KMS-11 (cell line): ENCODE measurements around the gene PPP4R2.

Source experiments
- H2AFZ ChIP-seq: fragments of 200-600 bp; sonication (generic); 2 replicates; pipeline ENCODE4 v1.6.1; 2016; ENCODE audit warnings: antibody characterized with exemption, mixed run types, low read depth
- H3K27ac ChIP-seq: fragments of 200-600 bp; sonication (generic); 2 replicates; pipeline ENCODE4 v1.6.1; 2016; ENCODE audit warnings: mild to moderate bottlenecking, mixed run types
- H3K27me3 ChIP-seq: fragments of 200-600 bp; sonication (generic); 2 replicates; pipeline ENCODE4 v1.6.1; 2017; ENCODE audit warnings: mild to moderate bottlenecking, low read depth, mixed run types, moderate library complexity; ENCODE audit not compliant: insufficient read depth
- H3K36me3 ChIP-seq: fragments of 200-600 bp; sonication (generic); 2 replicates; pipeline ENCODE4 v1.6.1; 2017; ENCODE audit warnings: mild to moderate bottlenecking, mixed run types; ENCODE audit not compliant: insufficient read depth
- H3K4me1 ChIP-seq: fragments of 200-600 bp; sonication (generic); 2 replicates; pipeline ENCODE4 v1.6.1; 2016; ENCODE audit warnings: mild to moderate bottlenecking, low read depth, mixed run types; ENCODE audit not compliant: poor library complexity, severe bottlenecking
- H3K4me2 ChIP-seq: fragments of 200-600 bp; sonication (generic); 2 replicates; pipeline ENCODE4 v1.7.0; 2016; ENCODE audit warnings: mild to moderate bottlenecking, mixed run types
- H3K4me3 ChIP-seq: fragments of 200-600 bp; sonication (generic); IDR thresholded peaks from 2 replicates; pipeline ENCODE4 v1.6.1; 2017; ENCODE audit warnings: low read depth, low read length, mixed read lengths; ENCODE audit not compliant: insufficient read depth
- H3K79me2 ChIP-seq: fragments of 200-600 bp; sonication (generic); 2 replicates; pipeline ENCODE4 v1.6.1; 2016; ENCODE audit warnings: low read depth, mixed run types; ENCODE audit not compliant: insufficient read depth
- H3K9ac ChIP-seq: fragments of 200-600 bp; sonication (generic); 2 replicates; pipeline ENCODE4 v1.6.1; 2016; ENCODE audit warnings: mild to moderate bottlenecking, mixed run types
- H4K20me1 ChIP-seq: fragments of 200-600 bp; sonication (generic); 2 replicates; pipeline ENCODE4 v1.6.1; 2016; ENCODE audit warnings: mild to moderate bottlenecking, mixed run types; ENCODE audit not compliant: insufficient read depth
- CTCF ChIP-seq: fragments of 200-600 bp; sonication (generic); conservative IDR thresholded peaks from 2 replicates; pipeline ENCODE4 v1.6.1; 2017; ENCODE audit warnings: low read depth, mild to moderate bottlenecking, antibody characterized with exemption, low read length, moderate library complexity, mixed read lengths

Gene PPP4R2

DNA sequence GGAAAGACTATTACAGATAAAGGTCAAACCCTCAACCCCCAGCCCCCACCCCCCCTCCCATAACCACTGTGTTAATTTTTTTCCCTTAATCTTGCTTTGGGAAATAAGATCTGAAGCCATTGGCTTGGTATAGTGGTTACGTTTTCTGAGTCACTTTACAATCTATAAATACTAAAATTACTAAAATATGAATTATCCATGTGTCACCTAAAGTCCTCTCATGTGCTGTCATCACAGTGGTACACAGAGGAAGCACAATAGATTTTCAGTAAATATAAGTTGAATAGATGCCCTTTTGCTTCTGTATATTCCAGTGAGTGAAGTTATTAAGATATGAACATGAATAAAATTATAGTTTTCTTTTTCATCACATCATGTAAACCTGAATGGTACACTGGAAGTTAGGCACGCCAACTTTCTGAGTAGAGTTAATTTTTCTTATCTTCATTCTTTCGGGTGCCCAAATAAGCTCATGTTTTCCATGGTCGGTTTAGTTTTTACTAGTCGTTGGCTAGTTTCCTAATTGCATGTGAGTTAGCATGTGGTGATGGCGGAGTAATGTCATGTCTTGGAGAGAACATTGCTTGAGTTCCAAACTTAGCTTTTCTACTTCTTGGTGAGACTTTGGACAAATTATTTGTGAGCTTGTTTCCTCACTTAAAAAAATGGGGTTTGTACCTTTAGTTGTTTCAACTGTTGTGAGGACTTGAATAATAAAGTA lies 11.5 kb downstream of the PPP4R2 start:
- Histone ChIP-seq H3K27ac (no peak overlapping the region), H3K4me2 (no peak overlapping the region), H3K9ac (no peak overlapping the region), H4K20me1 (peaks cover 9% of the 10 kb centered on the region; the same call in 1 of the 2 replicates), H2AFZ (no peak overlapping the region), H3K27me3 (no peaks in the 10 kb centered on the region), H3K4me1 (no peaks in the 10 kb centered on the region), H3K4me3 (no peak overlapping the region), H3K79me2 (peaks cover 94% of the 10 kb centered on the region), H3K36me3 (no peaks in the 10 kb centered on the region; the same call in 1 of the 2 replicates)
- no peak for TF ChIP-seq CTCF

DNA sequence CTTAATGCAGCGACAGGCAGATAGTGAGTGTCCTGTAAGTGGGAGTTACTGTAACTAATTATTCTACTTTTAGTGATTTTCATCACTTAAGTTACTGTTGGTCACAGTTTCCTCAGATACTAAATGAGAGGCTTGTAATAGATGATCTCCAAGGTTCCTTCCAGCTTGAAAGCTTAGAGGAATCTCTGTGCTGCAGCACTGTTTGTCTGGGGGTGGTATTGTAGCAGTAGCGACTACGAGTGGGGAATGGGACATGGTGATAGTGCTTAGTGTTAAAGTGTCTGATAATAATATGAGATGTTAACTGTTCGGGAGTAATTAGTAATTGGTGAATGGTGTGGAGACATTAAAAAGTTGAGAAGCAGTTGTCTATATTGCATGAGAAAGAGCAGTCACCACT lies 12.4 kb downstream of the PPP4R2 start:
- H3K27ac ChIP-seq = no peak overlapping the region
- H3K4me2 ChIP-seq = no peak overlapping the region
- TF ChIP-seq CTCF = no peak
- peaks cover 94% of the 10 kb centered on the region for H3K79me2 ChIP-seq
- H4K20me1 ChIP-seq = peaks cover 9% of the 10 kb centered on the region; the same call in 1 of the 2 replicates
- no peak overlapping the region for H3K4me3 ChIP-seq
- no peaks in the 10 kb centered on the region for H3K4me1 ChIP-seq
- H3K27me3 ChIP-seq = no peaks in the 10 kb centered on the region
- H3K9ac ChIP-seq = no peak overlapping the region
- no peaks in the 10 kb centered on the region for H3K36me3 ChIP-seq
- no peak overlapping the region for H2AFZ ChIP-seq

- no peaks in the 10 kb centered on the region for H3K4me1 ChIP-seq
- H3K27me3 ChIP-seq = no peaks in the 10 kb centered on the region
- H3K9ac ChIP-seq = no peak overlapping the region
- no peaks in the 10 kb centered on the region for H3K36me3 ChIP-seq
- no peak for TF ChIP-seq CTCF
- peaks cover 9% of the 10 kb centered on the region; the same call in 1 of the 2 replicates for H4K20me1 ChIP-seq
- H3K27ac ChIP-seq = no peak overlapping the region
- no peak overlapping the region for H3K4me2 ChIP-seq
- no peak overlapping the region for H2AFZ ChIP-seq
- H3K79me2 ChIP-seq = peaks cover 94% of the 10 kb centered on the region
- no peak overlapping the region for H3K4me3 ChIP-seq
These were observed 13.1 kb downstream of the PPP4R2 start for GRCh38 chr3:73009750-73010149.

GRCh38 chr3:73010158-73010557 lies 13.5 kb downstream of the PPP4R2 start:
- H3K27me3 ChIP-seq = no peaks in the 10 kb centered on the region
- no peaks in the 10 kb centered on the region for H3K4me1 ChIP-seq
- TF ChIP-seq CTCF = no peak
- no peaks in the 10 kb centered on the region for H3K36me3 ChIP-seq
- H3K79me2 ChIP-seq = peaks cover 96% of the 10 kb centered on the region
- H3K9ac ChIP-seq = no peak overlapping the region
- no peak overlapping the region for H3K4me3 ChIP-seq
- H3K27ac ChIP-seq = no peak overlapping the region
- no peak overlapping the region for H2AFZ ChIP-seq
- no peak overlapping the region for H3K4me2 ChIP-seq
- H4K20me1 ChIP-seq = peaks cover 9% of the 10 kb centered on the region; the same call in 1 of the 2 replicates
